ENCODE results near the gene PPP1R1C.
A peak's percentile ranks its signal among the peaks of the same experiment; 100 is the strongest.

Gene PPP1R1C

DNA sequence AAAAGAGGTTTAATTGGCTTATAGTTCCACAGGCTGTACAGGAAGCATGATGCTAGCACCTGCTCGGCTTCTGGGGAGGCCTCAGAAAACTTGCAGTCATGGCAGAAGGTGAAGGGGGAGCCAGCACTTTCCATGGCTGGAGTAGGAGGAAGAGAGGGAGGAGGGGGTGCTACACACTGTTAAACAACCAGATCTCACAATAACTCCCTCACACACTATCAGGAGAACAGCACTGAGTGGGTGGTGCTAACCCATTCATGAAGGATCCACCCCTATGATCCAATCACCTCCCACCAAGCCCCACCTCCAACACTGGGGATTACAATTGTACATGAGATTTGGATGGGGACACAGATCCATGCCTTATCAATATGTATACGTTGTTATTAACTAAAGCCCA, 85.1 kb downstream of the PPP1R1C start:
- no peak for DNase-seq (ENCODE audit: insufficient read length)
- TF ChIP-seq TAF1 (IDR thresholded peaks at IDR 0.05; ENCODE audit: borderline replicate concordance, low read depth, low read length), result no peak
- no peak for TF ChIP-seq POLR2A (IDR thresholded peaks at IDR 0.05; ENCODE audit: low read depth, low read length)
- FAIRE-seq, result no peak

DNA sequence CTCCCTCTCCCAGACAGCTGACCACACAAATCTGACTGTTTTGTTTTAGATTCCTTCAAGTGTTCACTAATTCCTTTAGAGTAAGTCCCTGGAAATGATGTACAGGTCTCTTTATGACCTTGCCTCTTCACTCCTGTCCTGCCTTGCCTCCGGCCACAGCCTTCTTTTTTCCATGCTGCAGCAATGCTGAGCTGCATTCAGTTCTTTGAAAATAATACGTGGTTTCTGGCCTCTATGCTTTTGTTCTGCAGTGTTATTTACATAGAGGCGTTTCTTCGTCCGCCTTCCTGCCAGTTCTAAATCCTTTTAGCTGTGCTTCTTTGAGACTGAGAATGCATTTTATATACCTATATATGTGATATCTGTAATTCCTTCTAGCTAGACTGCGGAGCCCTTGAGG, 87.2 kb downstream of the PPP1R1C start:
- FAIRE-seq (no peak), DNase-seq (ENCODE audit: insufficient read length) (no peak)
- no peak for TF ChIP-seq POLR2AphosphoS5 (IDR thresholded peaks at IDR 0.05; ENCODE audit: low read depth, low read length)
- no peak for TF ChIP-seq POLR2A (IDR thresholded peaks at IDR 0.05; ENCODE audit: low read depth, low read length)
- TF ChIP-seq TAF1 (IDR thresholded peaks at IDR 0.05; ENCODE audit: borderline replicate concordance, low read depth, low read length), result no peak

GRCh38 chr2:182073613-182074012, 88.0 kb downstream of the PPP1R1C start:
- DNase-seq (ENCODE audit: insufficient read length) (no peak), FAIRE-seq (no peak)
- TF ChIP-seq POLR2A (IDR thresholded peaks at IDR 0.05; ENCODE audit: low read depth, low read length) (no peak), TAF1 (IDR thresholded peaks at IDR 0.05; ENCODE audit: borderline replicate concordance, low read depth, low read length) (no peak), POLR2AphosphoS5 (IDR thresholded peaks at IDR 0.05; ENCODE audit: low read depth, low read length) (no peak)

DNA sequence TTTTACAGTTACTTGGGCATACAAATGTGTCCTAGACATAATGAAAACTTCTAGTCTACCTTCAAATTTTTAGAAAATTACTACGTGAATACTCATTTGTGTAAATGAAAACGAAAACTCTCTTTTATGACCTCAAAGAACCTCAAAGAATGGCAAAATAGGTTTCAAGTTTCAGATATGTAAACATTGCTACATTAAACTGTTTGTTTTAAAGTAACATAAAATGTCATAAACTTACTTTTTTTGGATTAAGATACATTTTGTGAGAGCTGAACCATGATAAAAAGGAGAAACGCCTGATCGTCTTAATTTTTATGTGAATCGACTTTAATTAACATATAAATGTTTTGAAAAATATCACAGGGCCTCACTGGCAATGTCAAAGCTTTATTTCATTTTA, 91.4 kb downstream of the PPP1R1C start:
- TF ChIP-seq TAF1 (IDR thresholded peaks at IDR 0.05; ENCODE audit: borderline replicate concordance, low read depth, low read length), result no peak
- no peak for TF ChIP-seq POLR2A (IDR thresholded peaks at IDR 0.05; ENCODE audit: low read depth, low read length)
- no peak for TF ChIP-seq POLR2AphosphoS5 (IDR thresholded peaks at IDR 0.05; ENCODE audit: low read depth, low read length)
- no peak for DNase-seq (ENCODE audit: insufficient read length)
- no peak for FAIRE-seq

GRCh38 chr2:182077448-182078142, 91.9 kb downstream of the PPP1R1C start:
- TF ChIP-seq POLR2A (IDR thresholded peaks at IDR 0.05; ENCODE audit: low read depth, low read length), result no peak
- TF ChIP-seq POLR2AphosphoS5 (IDR thresholded peaks at IDR 0.05; ENCODE audit: low read depth, low read length), result no peak
- no peak for TF ChIP-seq TAF1 (IDR thresholded peaks at IDR 0.05; ENCODE audit: borderline replicate concordance, low read depth, low read length)
- FAIRE-seq (peak; percentile 9), DNase-seq (ENCODE audit: insufficient read length) (no peak)

GRCh38 chr2:182078988-182079602, 93.4 kb downstream of the PPP1R1C start:
- DNase-seq (ENCODE audit: insufficient read length) (no peak), FAIRE-seq (no peak)
- TF ChIP-seq POLR2A (IDR thresholded peaks at IDR 0.05; ENCODE audit: low read depth, low read length), result no peak
- no peak for TF ChIP-seq TAF1 (IDR thresholded peaks at IDR 0.05; ENCODE audit: borderline replicate concordance, low read depth, low read length)
- TF ChIP-seq POLR2AphosphoS5 (IDR thresholded peaks at IDR 0.05; ENCODE audit: low read depth, low read length), result no peak

DNA sequence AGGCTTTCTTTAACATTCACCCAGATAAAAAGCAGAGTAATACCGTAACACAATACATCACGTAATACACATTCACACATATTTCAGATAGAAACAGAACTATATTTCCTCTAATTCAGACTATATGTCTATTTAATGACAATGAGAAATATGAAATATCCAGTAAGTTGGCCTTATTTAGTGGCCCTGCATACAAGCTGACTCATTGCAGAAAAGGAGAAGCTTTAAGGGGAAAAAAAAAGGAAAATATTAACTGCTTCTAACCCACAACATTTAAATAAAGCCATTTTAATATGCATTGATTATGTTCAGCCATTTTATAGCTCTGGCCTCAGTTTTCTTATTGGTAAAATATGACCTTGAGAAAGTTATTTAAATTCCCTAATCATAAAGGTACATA, 94.8 kb downstream of the PPP1R1C start:
- no peak for FAIRE-seq

GRCh38 chr2:182081602-182082260, 96.1 kb downstream of the PPP1R1C start:
- TF ChIP-seq TAF1 (IDR thresholded peaks at IDR 0.05; ENCODE audit: borderline replicate concordance, low read depth, low read length) (no peak), POLR2A (IDR thresholded peaks at IDR 0.05; ENCODE audit: low read depth, low read length) (no peak), POLR2AphosphoS5 (IDR thresholded peaks at IDR 0.05; ENCODE audit: low read depth, low read length) (no peak)
- DNase-seq (ENCODE audit: insufficient read length) (no peak), FAIRE-seq (no peak)

More for the DNA sequence above, 94.8 kb downstream of the PPP1R1C start:
- no peak for TF ChIP-seq POLR2AphosphoS5 (IDR thresholded peaks at IDR 0.05; ENCODE audit: low read depth, low read length)
- no peak for TF ChIP-seq TAF1 (IDR thresholded peaks at IDR 0.05; ENCODE audit: borderline replicate concordance, low read depth, low read length)
- no peak for TF ChIP-seq POLR2A (IDR thresholded peaks at IDR 0.05; ENCODE audit: low read depth, low read length)
- DNase-seq (ENCODE audit: insufficient read length), result no peak

DNA sequence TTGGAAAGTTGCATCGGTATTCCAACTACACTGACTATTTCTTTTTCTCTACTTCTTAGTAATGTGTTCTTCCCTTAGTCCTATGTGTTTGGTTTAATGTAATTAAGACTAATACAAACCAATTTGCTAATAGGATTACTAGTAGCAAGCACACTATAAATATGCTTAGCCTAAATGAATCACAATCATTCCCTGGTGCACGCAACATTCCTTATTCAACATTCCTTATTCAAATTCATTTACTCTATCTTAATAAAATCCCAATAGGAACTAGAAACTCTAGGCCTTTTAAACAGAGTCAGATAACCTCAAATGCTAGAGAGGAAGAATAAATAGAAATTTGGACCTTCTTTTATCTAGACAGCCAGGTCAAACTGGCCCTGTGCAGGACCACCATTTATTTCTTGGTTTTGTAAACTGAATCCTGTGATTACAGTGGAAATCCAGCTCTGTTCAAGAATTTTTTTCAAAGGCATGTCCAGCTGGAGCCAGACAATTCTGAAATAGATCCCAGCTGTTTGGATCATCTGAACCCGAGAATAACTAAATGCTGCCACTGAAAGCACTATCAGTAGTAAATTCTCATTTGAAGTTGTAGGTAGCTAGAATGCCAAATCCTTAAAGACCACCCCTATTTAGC, 103.1 kb downstream of the PPP1R1C start:
- no peak for TF ChIP-seq POLR2AphosphoS5 (IDR thresholded peaks at IDR 0.05; ENCODE audit: low read depth, low read length)
- TF ChIP-seq POLR2A (IDR thresholded peaks at IDR 0.05; ENCODE audit: low read depth, low read length), result no peak
- TF ChIP-seq TAF1 (IDR thresholded peaks at IDR 0.05; ENCODE audit: borderline replicate concordance, low read depth, low read length), result no peak
- DNase-seq (ENCODE audit: insufficient read length), result no peak
- no peak for FAIRE-seq

DNA sequence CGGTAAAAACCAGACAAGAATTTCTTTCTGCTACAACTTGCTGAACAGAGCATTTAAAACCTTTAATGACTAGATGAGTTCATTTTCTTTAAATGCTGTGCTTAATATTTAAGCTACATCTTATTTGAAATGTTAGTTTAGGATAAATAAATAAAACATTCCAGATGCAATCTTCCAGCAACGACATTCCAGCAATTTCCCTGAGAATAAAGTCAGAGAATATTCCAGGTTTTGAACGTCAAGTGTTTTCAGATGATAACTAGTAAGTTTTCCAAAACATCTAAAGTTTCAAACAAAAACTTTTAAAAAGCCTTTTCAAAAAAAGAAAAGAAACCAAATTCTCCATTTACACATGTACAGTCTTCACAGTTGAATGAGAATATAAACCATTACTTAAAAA, 104.8 kb downstream of the PPP1R1C start:
- no peak for DNase-seq (ENCODE audit: insufficient read length)
- no peak for FAIRE-seq
- no peak for TF ChIP-seq POLR2A (IDR thresholded peaks at IDR 0.05; ENCODE audit: low read depth, low read length)

DNA sequence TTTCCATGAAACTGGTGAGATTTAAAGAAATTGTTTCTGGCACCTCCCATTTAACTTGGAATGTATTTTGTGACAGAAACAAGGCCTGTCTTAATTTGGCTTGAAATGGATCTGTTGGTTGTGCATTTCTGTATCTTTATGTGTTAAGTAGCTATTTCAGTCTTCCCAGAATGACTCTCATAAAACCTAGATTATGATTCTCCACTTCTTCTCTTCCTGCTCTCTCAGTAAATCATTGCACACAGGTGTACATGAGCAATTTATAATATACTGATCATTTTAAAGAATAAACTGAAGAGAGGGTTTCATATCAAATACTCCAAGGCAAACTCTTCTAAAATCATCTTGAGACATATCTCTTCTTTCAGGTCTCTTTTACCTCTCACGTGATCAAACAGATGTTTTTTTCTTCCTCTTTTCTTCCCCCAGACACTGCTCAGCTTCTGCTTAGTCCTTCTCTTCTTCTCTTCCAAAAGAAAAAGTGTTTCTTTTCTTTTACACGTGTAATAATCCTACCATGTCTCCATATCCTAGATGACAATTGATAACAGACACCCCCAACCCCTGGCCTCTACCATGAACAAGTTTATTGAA, 112.0 kb downstream of the PPP1R1C start:
- DNase-seq (ENCODE audit: insufficient read length) (no peak), FAIRE-seq (no peak)
- TF ChIP-seq POLR2AphosphoS5 (IDR thresholded peaks at IDR 0.05; ENCODE audit: low read depth, low read length), result no peak
- TF ChIP-seq TAF1 (IDR thresholded peaks at IDR 0.05; ENCODE audit: borderline replicate concordance, low read depth, low read length), result no peak
- TF ChIP-seq POLR2A (IDR thresholded peaks at IDR 0.05; ENCODE audit: low read depth, low read length), result no peak

Data from GM12892 (cell line).